Fibroblast of lung (primary cell): Measurements from ENCODE around the gene TSPAN3. TPM values are rescaled to one million over a fixed set of nuclear protein-coding genes. Genes with fewer than 3 reads are reported as not detected.

Source experiments
- DNase-seq, 2 donors: peaks; one replicate each; pipeline versions ENCODE4 v3.0.0 to v3.0.0-alpha.2; 2010; ENCODE audit warnings: low read depth in 2 of 2
- H2AFZ ChIP-seq: 2 replicates; pipeline ENCODE4 v1.5.1; 2012; ENCODE audit warnings: low read length, control low read depth, inconsistent platforms
- H3K27ac ChIP-seq: 2 replicates; pipeline ENCODE4 v1.5.1; 2011; ENCODE audit warnings: low read length, control low read depth; ENCODE audit not compliant: insufficient read depth
- H3K27me3 ChIP-seq: 2 replicates; pipeline ENCODE4 v1.5.1; 2011; ENCODE audit warnings: mild to moderate bottlenecking, low read length; ENCODE audit not compliant: control insufficient read depth, insufficient read depth
- H3K36me3 ChIP-seq: 2 replicates; pipeline ENCODE4 v1.5.1; 2011; ENCODE audit warnings: low read length; ENCODE audit not compliant: control insufficient read depth, insufficient read depth
- H3K4me1 ChIP-seq: 2 replicates; pipeline ENCODE4 v1.5.1; 2011; ENCODE audit warnings: low read length; ENCODE audit not compliant: control insufficient read depth, insufficient read depth; ENCODE audit errors: extremely low read depth
- H3K4me2 ChIP-seq: 2 replicates; pipeline ENCODE4 v1.5.1; 2011; ENCODE audit warnings: low read length, control low read depth; ENCODE audit not compliant: insufficient read depth; ENCODE audit errors: extremely low read depth
- H3K4me3 ChIP-seq, 4 experiments: fragments of 200-600 bp in 1 of 4; sonication (generic) in 1 of 4; replicated peaks in 1 of 4; 2 replicates each; pipeline ENCODE4 v1.5.1; 2011 to 2016; ENCODE audit warnings: low read length in 4 of 4, low read depth in 3 of 4, mild to moderate bottlenecking in 3 of 4, control low read depth in 2 of 4, inconsistent platforms in 1 of 4, mixed read lengths in 1 of 4; ENCODE audit not compliant: insufficient read depth in 1 of 4; ENCODE audit errors: control extremely low read depth in 1 of 4
- H3K79me2 ChIP-seq: 2 replicates; pipeline ENCODE4 v1.5.1; 2012; ENCODE audit warnings: mild to moderate bottlenecking, low read length, inconsistent platforms; ENCODE audit not compliant: control insufficient read depth, insufficient read depth
- H3K9ac ChIP-seq: 2 replicates; pipeline ENCODE4 v1.5.1; 2011; ENCODE audit warnings: mild to moderate bottlenecking, low read length, control low read depth; ENCODE audit not compliant: insufficient read depth
- H3K9me3 ChIP-seq: 2 replicates; pipeline ENCODE4 v1.5.1; 2012; ENCODE audit warnings: low read depth, low read length; ENCODE audit not compliant: control insufficient read depth, insufficient read depth
- H4K20me1 ChIP-seq: 2 replicates; pipeline ENCODE4 v1.5.1; 2011; ENCODE audit warnings: low read length; ENCODE audit not compliant: control insufficient read depth, insufficient read depth; ENCODE audit errors: extremely low read depth
- CTCF ChIP-seq, 2 donors: IDR thresholded peaks in 1 of 2; conservative IDR thresholded peaks in 1 of 2; 1 replicate in 1 of 2; 2 replicates in 1 of 2; pipeline ENCODE4 v1.5.1; 2011 to 2012; ENCODE audit warnings: low read length in 2 of 2, control low read depth in 1 of 2, inconsistent platforms in 1 of 2, low read depth in 1 of 2, mild to moderate bottlenecking in 1 of 2
- EZH2 ChIP-seq: IDR thresholded peaks from 2 replicates; pipeline ENCODE4 v1.5.1; 2012; ENCODE audit warnings: low read length, control low read depth, mild to moderate bottlenecking; ENCODE audit errors: missing control alignments
- polyA plus RNA-seq, 2 donors: library from polyadenylated mRNA; depleted of rRNA in 1 of 2; stranded (reverse) in 1 of 2; unstranded in 1 of 2; fragments of >200 nt; gene quantifications; 2 replicates each; pipeline ENCODE4 v1.2.1, GENCODE V29; 2011 to 2012; ENCODE audit warnings: missing spikeins in 1 of 2
- total RNA-seq: library from RNA; depleted of rRNA; stranded (reverse); fragments of >200 nt; gene quantifications from 2 replicates; pipeline ENCODE4 v1.2.1, GENCODE V29; 2014

The TSPAN3 gene
- total and polyA plus RNA-seq, 2 donors (not counting 1 experiment from before 2014, with no cell fraction given), result 225 to 472 TPM

GRCh38 chr15:77010312-77010686, 60.6 kb downstream of the TSPAN3 start:
- Histone ChIP-seq H3K79me2 (no peaks in the 10 kb centered on the region), H3K9me3 (no peaks in the 10 kb centered on the region), H3K9ac (no peak overlapping the region), H3K27me3 (peaks cover 7% of the 10 kb centered on the region), H3K4me2 (no peak overlapping the region), H3K36me3 (no peaks in the 10 kb centered on the region), H4K20me1 (no peaks in the 10 kb centered on the region), H2AFZ (no peak overlapping the region), H3K4me1 (no peaks in the 10 kb centered on the region), H3K27ac (no peak overlapping the region), H3K4me3 (no peak overlapping the region)
- TF ChIP-seq CTCF (conservative IDR thresholded peaks at IDR 0.05 in 1 of 2, IDR thresholded peaks at IDR 0.05 in 1 of 2; ENCODE audit: low read depth in 1 of 2, low read length in 2 of 2) (no peak), EZH2 (no peak)
- no peak for DNase-seq

DNA sequence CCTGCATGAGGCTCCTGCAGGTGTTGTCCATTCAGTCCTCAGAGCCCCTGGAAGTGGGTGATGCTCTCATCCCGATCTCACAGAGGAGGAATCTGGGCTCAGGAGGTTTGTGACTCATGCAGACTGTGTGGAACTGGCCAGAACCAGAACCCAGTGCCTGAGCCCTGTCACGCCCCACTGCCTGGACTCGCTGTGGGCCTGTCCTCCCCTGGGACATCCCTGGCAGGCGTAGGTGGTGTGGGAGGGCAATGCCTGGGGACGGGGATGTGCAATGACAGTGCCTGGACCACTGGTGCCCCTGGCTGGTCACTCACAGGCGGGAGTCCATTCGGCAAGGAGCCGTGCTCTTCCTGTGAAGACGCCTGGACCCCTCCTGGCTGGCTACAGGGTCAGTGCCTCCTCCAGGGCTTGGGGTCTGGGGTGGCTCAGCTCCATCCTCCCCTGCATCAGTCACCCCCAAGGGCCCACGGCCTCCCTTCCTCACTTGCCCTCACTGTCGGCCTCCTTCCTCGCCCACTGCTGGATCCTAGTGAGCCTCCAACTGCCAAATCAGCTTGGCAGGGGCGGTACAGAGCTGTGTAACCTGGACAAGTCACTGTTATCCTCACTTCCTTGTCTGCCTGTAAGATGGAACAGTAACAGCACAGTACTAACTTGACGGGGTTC, 61.1 kb downstream of the TSPAN3 start:
- no peaks in the 10 kb centered on the region for H3K36me3 ChIP-seq
- H3K9me3 ChIP-seq, result no peaks in the 10 kb centered on the region
- H3K27ac ChIP-seq, result no peak overlapping the region
- peaks cover 7% of the 10 kb centered on the region for H3K27me3 ChIP-seq
- DNase-seq, result no peak
- no peaks in the 10 kb centered on the region for H3K79me2 ChIP-seq
- no peak overlapping the region for H2AFZ ChIP-seq
- no peak overlapping the region for H3K4me3 ChIP-seq
- no peaks in the 10 kb centered on the region for H4K20me1 ChIP-seq
- H3K4me1 ChIP-seq, result no peaks in the 10 kb centered on the region
- TF ChIP-seq CTCF (conservative IDR thresholded peaks at IDR 0.05 in 1 of 2, IDR thresholded peaks at IDR 0.05 in 1 of 2; ENCODE audit: low read depth in 1 of 2, low read length in 2 of 2) (no peak), EZH2 (no peak)
- no peak overlapping the region for H3K9ac ChIP-seq
- no peak overlapping the region for H3K4me2 ChIP-seq

DNA sequence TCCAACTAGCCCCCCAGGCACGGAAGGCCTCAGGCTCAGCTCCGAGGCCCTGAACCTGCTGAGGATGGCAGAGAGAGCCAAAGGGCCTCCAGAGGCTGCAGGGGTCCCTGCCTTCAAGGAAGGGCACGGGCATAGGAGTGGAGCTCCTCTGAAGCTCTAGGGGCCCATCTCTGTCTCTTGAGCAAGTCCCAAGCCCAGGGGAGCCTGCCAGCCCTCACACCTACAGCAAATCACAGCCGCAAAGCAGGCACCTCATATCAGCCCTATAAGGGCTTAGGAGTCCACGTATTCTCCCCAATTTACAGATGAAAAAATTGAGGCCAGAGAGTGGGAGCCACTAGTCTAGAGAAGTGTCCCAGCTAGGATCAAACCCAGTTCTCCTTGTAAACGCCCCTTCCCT, 61.7 kb downstream of the TSPAN3 start:
- Histone ChIP-seq H3K4me3 (no peak overlapping the region), H3K4me1 (no peaks in the 10 kb centered on the region), H3K79me2 (no peaks in the 10 kb centered on the region), H3K9me3 (no peaks in the 10 kb centered on the region), H2AFZ (no peak overlapping the region), H3K27ac (no peak overlapping the region), H3K27me3 (peaks cover 7% of the 10 kb centered on the region), H3K36me3 (no peaks in the 10 kb centered on the region), H3K9ac (no peak overlapping the region), H3K4me2 (no peak overlapping the region), H4K20me1 (no peaks in the 10 kb centered on the region)
- TF ChIP-seq CTCF (conservative IDR thresholded peaks at IDR 0.05 in 1 of 2, IDR thresholded peaks at IDR 0.05 in 1 of 2; ENCODE audit: low read depth in 1 of 2, low read length in 2 of 2) (no peak), EZH2 (no peak)
- no peak for DNase-seq
